ENCODE measurements around the gene CHD9NB. TPM values are rescaled to one million over a fixed set of nuclear protein-coding genes. Genes with fewer than 3 reads are reported as not detected.

The CHD9NB gene
- total RNA-seq, 2 donors from 2014 or later = 4.3 to 26.7 TPM

GRCh38 chr16:53064081-53064578 lies 11.4 kb upstream of the CHD9NB start:
- Histone ChIP-seq H3K27ac (no peak overlapping the region), H3K9me3 (no peaks in the 10 kb centered on the region), H3K36me3 (no peaks in the 10 kb centered on the region), H3K27me3 (replicated peaks; ENCODE audit: insufficient read depth) (no peaks in the 10 kb centered on the region), H3K4me3 (no peak overlapping the region), H3K4me1 (replicated peaks) (no peaks in the 10 kb centered on the region)
- intact Hi-C loops (cut with DNase I) = no loop called here
- no peak for DNase-seq (ENCODE audit: low spot score)
- no peak for TF ChIP-seq POLR2AphosphoS5 (IDR thresholded peaks at IDR 0.05)
- TF ChIP-seq POLR2A (IDR thresholded peaks at IDR 0.05) = no peak
- no peak for TF ChIP-seq CTCF (IDR thresholded peaks at IDR 0.05)
- 57% methylated on average over 1 of the region's 1 CpG for WGBS

GRCh38 chr16:53061701-53062159 lies 9.0 kb upstream of the CHD9NB start:
- H3K4me1 ChIP-seq (replicated peaks) = no peaks in the 10 kb centered on the region
- DNase-seq (ENCODE audit: low spot score) = no peak

GRCh38 chr16:53061256-53061655 lies 8.6 kb upstream of the CHD9NB start:
- TF ChIP-seq POLR2A (IDR thresholded peaks at IDR 0.05) = no peak
- TF ChIP-seq POLR2AphosphoS5 (IDR thresholded peaks at IDR 0.05) = no peak
- no peak for TF ChIP-seq CTCF (IDR thresholded peaks at IDR 0.05)
- 97% methylated on average over 5 of the region's 5 CpGs for WGBS
- DNase-seq (ENCODE audit: low spot score) = no peak
- no peaks in the 10 kb centered on the region for H3K4me1 ChIP-seq (replicated peaks)
- H3K36me3 ChIP-seq = no peaks in the 10 kb centered on the region
- H3K27me3 ChIP-seq (replicated peaks; ENCODE audit: insufficient read depth) = no peaks in the 10 kb centered on the region
- H3K27ac ChIP-seq = no peak overlapping the region
- H3K9me3 ChIP-seq = no peaks in the 10 kb centered on the region
- intact Hi-C loops (cut with DNase I) = no loop called here
- no peak overlapping the region for H3K4me3 ChIP-seq

More at GRCh38 chr16:53061701-53062159, 9.0 kb upstream of the CHD9NB start:
- 42% methylated on average over 3 of the region's 3 CpGs for WGBS
- Histone ChIP-seq H3K27me3 (replicated peaks; ENCODE audit: insufficient read depth) (no peaks in the 10 kb centered on the region), H3K36me3 (no peaks in the 10 kb centered on the region), H3K27ac (no peak overlapping the region), H3K9me3 (no peaks in the 10 kb centered on the region), H3K4me3 (no peak overlapping the region)
- TF ChIP-seq POLR2AphosphoS5 (IDR thresholded peaks at IDR 0.05) = no peak
- TF ChIP-seq POLR2A (IDR thresholded peaks at IDR 0.05) = no peak
- TF ChIP-seq CTCF (IDR thresholded peaks at IDR 0.05) = no peak
- intact Hi-C loops (cut with DNase I) = no loop called here

DNA sequence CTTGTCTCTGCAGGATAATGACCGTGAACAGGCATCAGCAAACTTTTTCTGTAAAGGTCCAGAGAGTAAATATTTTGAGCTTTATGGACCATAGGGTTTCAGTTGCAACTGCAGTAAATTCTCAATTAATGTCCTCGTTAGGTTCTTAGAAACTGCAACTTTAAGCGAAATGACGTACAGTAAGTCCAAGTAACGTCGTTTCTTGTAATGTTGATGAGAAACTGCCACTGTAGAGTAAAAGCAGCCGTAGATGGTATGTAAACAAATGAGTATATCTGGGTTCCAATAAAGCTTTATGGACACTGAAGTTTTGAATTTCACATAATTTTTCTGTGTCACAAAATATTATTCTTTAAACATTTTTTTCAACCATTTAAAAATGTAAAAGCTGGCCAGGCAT lies 7.0 kb upstream of the CHD9NB start:
- intact Hi-C loops (cut with DNase I) = loop anchor here (5.0 to 10.0 kb wide), 3 partner anchors 33 to 225 kb away; no protein-coding TSS in a partner anchor
- no peaks in the 10 kb centered on the region for H3K9me3 ChIP-seq
- H3K36me3 ChIP-seq = no peaks in the 10 kb centered on the region
- no peak for DNase-seq (ENCODE audit: low spot score)
- 89% methylated on average over 7 of the region's 7 CpGs for WGBS
- no peak overlapping the region for H3K27ac ChIP-seq
- no peaks in the 10 kb centered on the region for H3K4me1 ChIP-seq (replicated peaks)
- no peak overlapping the region for H3K4me3 ChIP-seq
- no peaks in the 10 kb centered on the region for H3K27me3 ChIP-seq (replicated peaks; ENCODE audit: insufficient read depth)
- no peak for TF ChIP-seq POLR2AphosphoS5 (IDR thresholded peaks at IDR 0.05)
- TF ChIP-seq POLR2A (IDR thresholded peaks at IDR 0.05) = no peak
- no peak for TF ChIP-seq CTCF (IDR thresholded peaks at IDR 0.05)

GRCh38 chr16:53058882-53059281 lies 6.2 kb upstream of the CHD9NB start:
- no peaks in the 10 kb centered on the region for H3K27me3 ChIP-seq (replicated peaks; ENCODE audit: insufficient read depth)
- 97% methylated on average over 5 of the region's 5 CpGs for WGBS
- TF ChIP-seq POLR2AphosphoS5 (IDR thresholded peaks at IDR 0.05) = no peak
- no peak for TF ChIP-seq CTCF (IDR thresholded peaks at IDR 0.05)
- TF ChIP-seq POLR2A (IDR thresholded peaks at IDR 0.05) = no peak
- H3K4me1 ChIP-seq (replicated peaks) = no peaks in the 10 kb centered on the region
- H3K9me3 ChIP-seq = no peaks in the 10 kb centered on the region
- no peak overlapping the region for H3K4me3 ChIP-seq
- no peak overlapping the region for H3K27ac ChIP-seq
- DNase-seq (ENCODE audit: low spot score) = no peak
- no peaks in the 10 kb centered on the region for H3K36me3 ChIP-seq
- intact Hi-C loops (cut with DNase I) = loop anchor here (5.0 to 10.0 kb wide), 3 partner anchors 33 to 226 kb away; no protein-coding TSS in a partner anchor

Measured in prostate gland (tissue), 2 donors.